ENCODE measurements around the gene ATP9B. TPM values are rescaled to one million over a fixed set of nuclear protein-coding genes. Genes with fewer than 3 reads are reported as not detected.

The ATP9B gene
- total and polyA plus RNA-seq, 9 donors = 19.9 to 72.1 (median 43.2) TPM

DNA sequence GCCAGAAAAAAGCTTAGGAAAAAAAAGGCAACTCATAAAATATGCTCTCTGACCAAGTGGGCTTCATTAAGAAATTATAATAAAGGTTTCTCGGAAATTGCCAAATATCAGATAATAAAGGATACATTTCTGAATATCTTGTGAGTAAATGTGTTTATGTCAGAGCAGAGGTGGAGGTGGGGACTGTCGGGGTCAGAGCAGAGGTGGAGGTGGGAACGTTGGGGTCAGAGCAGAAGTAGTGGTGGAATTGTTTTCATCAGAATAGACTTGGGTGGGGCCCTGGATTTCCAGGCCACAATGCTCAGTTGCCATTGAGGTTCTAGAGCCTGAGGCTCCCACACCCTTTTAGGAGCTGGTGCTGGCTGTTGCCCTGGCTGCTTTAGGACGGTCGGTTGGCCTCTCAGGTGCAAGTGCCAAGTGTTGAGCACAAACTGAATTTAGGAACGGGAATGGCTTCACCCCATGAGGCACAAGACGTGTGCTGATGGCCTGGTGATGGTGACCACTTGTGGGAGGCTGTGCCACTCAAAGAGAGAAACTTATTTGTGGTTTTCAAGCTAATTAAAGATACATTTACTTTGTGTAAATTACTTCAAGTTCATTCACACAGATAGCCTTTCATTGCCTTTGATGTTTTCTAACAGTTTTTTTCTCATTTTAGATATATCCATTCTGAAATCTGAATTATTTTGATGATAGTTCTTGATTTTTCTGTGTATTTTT lies 131.5 kb downstream of the ATP9B start:
- no peaks in the 10 kb centered on the region for H3K36me3 ChIP-seq
- H3K4me3 ChIP-seq = no peak overlapping the region
- TF ChIP-seq POLR2A (IDR thresholded peaks at IDR 0.05) (no peak), EP300 (IDR thresholded peaks at IDR 0.05) (no peak)
- DNase-seq = peak in 3 of 5 donors; percentile 32 to 69 (median 34)
- H3K4me1 ChIP-seq (ENCODE audit: insufficient read depth) = no peaks in the 10 kb centered on the region
- no peak overlapping the region for H3K27ac ChIP-seq
- H3K9me3 ChIP-seq = no peaks in the 10 kb centered on the region
- WGBS, 3 donors = 84 to 87% (median 86%) methylated on average over 7 of the region's 7 CpGs
- intact Hi-C loops (cut with DNase I) = no loop called here
- H3K27me3 ChIP-seq = no peaks in the 10 kb centered on the region

DNA sequence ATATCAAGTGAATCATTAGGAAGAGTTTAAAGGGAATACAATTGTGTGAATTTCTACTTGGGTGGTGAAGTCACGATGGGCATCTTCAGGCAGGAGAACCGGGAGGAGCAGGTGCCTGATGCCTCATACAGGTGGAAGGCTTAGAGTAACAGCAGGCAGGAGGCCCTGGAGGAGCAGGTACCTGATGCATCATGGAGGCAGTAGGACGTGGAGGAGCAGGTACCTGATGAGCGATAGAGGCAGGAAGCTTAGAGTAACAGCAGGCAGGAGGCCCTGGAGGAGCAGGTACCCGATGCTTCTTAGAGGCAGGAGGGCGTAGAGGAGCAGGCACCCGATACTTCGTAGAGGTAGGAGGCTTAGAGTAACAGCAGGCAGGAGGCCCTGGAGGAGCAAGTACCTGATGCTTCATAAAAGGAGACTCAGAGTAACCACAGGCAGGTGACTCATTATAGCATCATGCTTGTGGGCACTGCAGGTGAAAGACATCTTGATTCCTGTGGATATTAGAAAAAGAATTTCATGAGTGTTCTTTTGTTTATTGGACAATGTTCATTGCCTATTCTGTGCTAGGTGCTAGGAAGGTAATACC lies 133.9 kb downstream of the ATP9B start:
- Histone ChIP-seq H3K9me3 (no peaks in the 10 kb centered on the region), H3K36me3 (no peaks in the 10 kb centered on the region), H3K4me1 (ENCODE audit: insufficient read depth) (no peaks in the 10 kb centered on the region), H3K27ac (no peak overlapping the region), H3K4me3 (no peak overlapping the region), H3K27me3 (no peaks in the 10 kb centered on the region)
- DNase-seq = no peak
- intact Hi-C loops (cut with DNase I) = no loop called here
- 94 to 97% (median 96%) methylated on average over 8 of the region's 8 CpGs for WGBS, 3 donors
- no peak for TF ChIP-seq POLR2A (IDR thresholded peaks at IDR 0.05)

DNA sequence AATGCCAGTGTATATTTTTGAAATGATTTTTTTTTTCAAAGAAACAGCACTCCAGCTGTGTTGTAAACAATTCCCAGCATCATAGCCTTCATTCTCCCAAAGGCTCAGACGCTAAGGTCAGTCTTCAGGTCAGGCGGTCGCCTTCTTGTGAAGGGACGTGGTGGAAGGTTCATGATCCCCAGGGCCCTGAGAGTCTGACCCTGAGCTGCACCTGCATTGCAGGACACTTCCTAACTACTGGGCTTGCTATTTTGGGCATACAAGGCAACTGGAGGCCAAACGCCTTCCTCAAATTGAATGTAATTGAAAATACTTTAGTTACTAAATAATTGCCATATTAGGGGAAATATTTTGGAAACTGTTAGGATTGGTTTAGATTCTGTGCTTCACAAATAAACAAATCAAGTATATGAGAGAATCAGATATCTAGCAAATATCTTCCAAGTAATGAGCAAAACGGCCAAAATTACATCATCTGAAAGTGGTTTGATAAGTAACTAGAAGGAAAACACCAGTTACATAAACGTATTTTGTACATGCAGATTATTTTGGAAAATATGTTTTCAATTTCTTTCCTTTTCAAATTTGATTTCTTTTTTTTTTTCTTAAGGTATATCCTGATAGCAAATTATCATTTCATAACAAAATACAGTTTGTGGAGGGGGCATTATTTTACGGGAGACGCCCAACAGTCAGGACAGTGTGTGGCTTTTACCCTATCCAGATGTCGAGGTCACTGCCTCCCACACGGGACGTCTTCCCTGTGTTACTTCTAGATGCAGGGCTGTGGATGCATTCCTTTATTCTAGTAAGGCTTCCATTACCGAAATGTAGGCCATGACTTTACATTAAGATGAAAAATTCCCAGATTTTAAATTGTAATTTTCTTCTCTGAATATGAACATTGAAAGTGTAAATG lies 136.0 kb downstream of the ATP9B start:
- Histone ChIP-seq H3K27me3 (no peaks in the 10 kb centered on the region), H3K9me3 (no peaks in the 10 kb centered on the region), H3K27ac (no peak overlapping the region), H3K36me3 (no peaks in the 10 kb centered on the region), H3K4me3 (no peak overlapping the region), H3K4me1 (ENCODE audit: insufficient read depth) (peaks cover 8% of the 10 kb centered on the region)
- intact Hi-C loops (cut with DNase I) = no loop called here
- 73 to 76% (median 74%) methylated on average over 13 of the region's 13 CpGs for WGBS, 3 donors
- no peak for TF ChIP-seq EP300 (IDR thresholded peaks at IDR 0.05)
- TF ChIP-seq, protein P1, sequence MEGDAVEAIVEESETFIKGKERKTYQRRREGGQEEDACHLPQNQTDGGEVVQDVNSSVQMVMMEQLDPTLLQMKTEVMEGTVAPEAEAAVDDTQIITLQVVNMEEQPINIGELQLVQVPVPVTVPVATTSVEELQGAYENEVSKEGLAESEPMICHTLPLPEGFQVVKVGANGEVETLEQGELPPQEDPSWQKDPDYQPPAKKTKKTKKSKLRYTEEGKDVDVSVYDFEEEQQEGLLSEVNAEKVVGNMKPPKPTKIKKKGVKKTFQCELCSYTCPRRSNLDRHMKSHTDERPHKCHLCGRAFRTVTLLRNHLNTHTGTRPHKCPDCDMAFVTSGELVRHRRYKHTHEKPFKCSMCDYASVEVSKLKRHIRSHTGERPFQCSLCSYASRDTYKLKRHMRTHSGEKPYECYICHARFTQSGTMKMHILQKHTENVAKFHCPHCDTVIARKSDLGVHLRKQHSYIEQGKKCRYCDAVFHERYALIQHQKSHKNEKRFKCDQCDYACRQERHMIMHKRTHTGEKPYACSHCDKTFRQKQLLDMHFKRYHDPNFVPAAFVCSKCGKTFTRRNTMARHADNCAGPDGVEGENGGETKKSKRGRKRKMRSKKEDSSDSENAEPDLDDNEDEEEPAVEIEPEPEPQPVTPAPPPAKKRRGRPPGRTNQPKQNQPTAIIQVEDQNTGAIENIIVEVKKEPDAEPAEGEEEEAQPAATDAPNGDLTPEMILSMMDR (IDR thresholded peaks at IDR 0.05) = no peak
- no peak for TF ChIP-seq POLR2A (IDR thresholded peaks at IDR 0.05)
- DNase-seq = no peak

DNA sequence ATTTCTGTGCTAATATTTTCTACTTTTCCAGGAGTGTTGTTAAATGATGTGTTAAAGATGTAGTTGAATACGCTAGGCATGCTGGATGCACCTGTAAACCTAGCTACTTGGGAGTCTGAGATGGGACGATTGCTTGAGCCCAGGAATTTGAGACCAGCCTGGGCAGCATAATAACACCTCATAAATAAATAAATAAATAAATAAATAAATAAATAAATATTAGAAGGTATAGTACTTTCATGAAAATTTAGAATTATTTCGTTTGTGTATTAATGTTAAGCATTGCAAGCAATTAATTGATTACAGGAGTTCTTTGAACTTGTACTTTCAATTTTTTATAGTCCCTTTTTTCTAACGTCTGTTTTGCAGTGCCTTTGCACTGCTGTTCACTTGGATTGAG lies 137.2 kb downstream of the ATP9B start:
- intact Hi-C loops (cut with DNase I) = no loop called here
- H3K4me1 ChIP-seq (ENCODE audit: insufficient read depth) = peaks cover 10% of the 10 kb centered on the region
- H3K27me3 ChIP-seq = no peaks in the 10 kb centered on the region
- H3K27ac ChIP-seq = no peak overlapping the region
- H3K4me3 ChIP-seq = no peak overlapping the region
- 93 to 96% (median 94%) methylated on average over 4 of the region's 4 CpGs for WGBS, 3 donors
- H3K36me3 ChIP-seq = no peaks in the 10 kb centered on the region
- no peak for DNase-seq
- no peaks in the 10 kb centered on the region for H3K9me3 ChIP-seq
- TF ChIP-seq POLR2A (IDR thresholded peaks at IDR 0.05) = no peak
- no peak for TF ChIP-seq EP300 (IDR thresholded peaks at IDR 0.05)
- TF ChIP-seq, protein P1 (IDR thresholded peaks at IDR 0.05) = no peak

DNA sequence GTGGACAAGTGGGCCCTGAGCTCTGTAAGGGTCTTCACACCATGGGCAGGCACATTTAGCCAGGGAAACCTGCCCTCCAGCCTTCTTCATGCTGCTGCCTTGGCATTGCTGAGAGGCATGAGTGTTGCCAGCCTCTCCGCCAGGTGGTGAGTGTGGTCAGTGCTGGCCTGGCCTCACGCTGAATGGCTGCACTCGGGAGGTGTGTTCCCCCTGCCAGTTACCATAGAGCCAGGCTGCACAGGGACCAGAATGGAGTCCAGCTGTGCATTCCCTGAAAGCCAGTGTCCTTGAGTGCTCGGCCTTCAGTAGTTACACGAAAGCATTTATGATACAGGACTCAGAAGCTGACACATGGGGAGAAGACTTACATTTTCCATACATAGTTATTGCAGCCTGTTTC lies 139.7 kb downstream of the ATP9B start:
- WGBS, 3 donors = 11 to 40% (median 20%) methylated on average over 5 of the region's 5 CpGs
- no peak overlapping the region for H3K4me3 ChIP-seq
- no peaks in the 10 kb centered on the region for H3K9me3 ChIP-seq
- peak in 4 of 5 donors; percentile 20 to 44 (median 38) for DNase-seq
- H3K4me1 ChIP-seq (ENCODE audit: insufficient read depth) = peaks cover 10% of the 10 kb centered on the region
- intact Hi-C loops (cut with DNase I) = no loop called here
- H3K27me3 ChIP-seq = no peaks in the 10 kb centered on the region
- TF ChIP-seq POLR2A (IDR thresholded peaks at IDR 0.05) (no peak), EP300 (IDR thresholded peaks at IDR 0.05) (no peak)
- TF ChIP-seq, protein P1 (IDR thresholded peaks at IDR 0.05) = no peak
- H3K36me3 ChIP-seq = no peaks in the 10 kb centered on the region
- H3K27ac ChIP-seq = no peak overlapping the region

Measured in ovary (tissue), 9 donors.